Measurements from ENCODE around the gene KCNQ2.

Gene KCNQ2

GRCh38 chr20:63397155-63397843 is 75.2 kb downstream of the KCNQ2 start:
- TF ChIP-seq EZH2phosphoT487 (IDR thresholded peaks at IDR 0.05; ENCODE audit: borderline replicate concordance, low read length) (no peak), CTCF (IDR thresholded peaks at IDR 0.05; ENCODE audit: low read depth, low read length, poor library complexity, severe bottlenecking) (no peak)
- Histone ChIP-seq H4K20me1 (ENCODE audit: control insufficient read depth, insufficient read depth, low read depth, low read length) (no peaks in the 10 kb centered on the region), H3K9me3 (ENCODE audit: control insufficient read depth, insufficient read depth, low read length) (no peaks in the 10 kb centered on the region), H3K79me2 (ENCODE audit: control insufficient read depth, low read length) (no peaks in the 10 kb centered on the region), H3K27me3 (ENCODE audit: control insufficient read depth, low read length) (no peaks in the 10 kb centered on the region), H3K4me3 (ENCODE audit: low read length) (no peak overlapping the region), H3K9me2 (replicated peaks; ENCODE audit: control insufficient read depth, low read length) (no peaks in the 10 kb centered on the region), H3K36me3 (ENCODE audit: control insufficient read depth, low read length) (no peaks in the 10 kb centered on the region), H3K4me1 (ENCODE audit: control insufficient read depth, low read length) (no peaks in the 10 kb centered on the region), H3K4me2 (ENCODE audit: low read length) (no peak overlapping the region), H3F3A (ENCODE audit: control insufficient read depth, insufficient read depth) (no peaks in the 10 kb centered on the region), H3K27ac (ENCODE audit: low read depth, low read length) (no peak overlapping the region)

- no peaks in the 10 kb centered on the region for H3K27me3 ChIP-seq (ENCODE audit: control insufficient read depth, low read length)
- H3K4me2 ChIP-seq (ENCODE audit: low read length): no peak overlapping the region
- no peaks in the 10 kb centered on the region for H3K9me3 ChIP-seq (ENCODE audit: control insufficient read depth, insufficient read depth, low read length)
Measured at GRCh38 chr20:63396300-63396699, 76.2 kb downstream of the KCNQ2 start.

GRCh38 chr20:63395723-63396122 is 76.7 kb downstream of the KCNQ2 start:
- Histone ChIP-seq H3K4me1 (ENCODE audit: control insufficient read depth, low read length) (no peaks in the 10 kb centered on the region), H4K20me1 (ENCODE audit: control insufficient read depth, insufficient read depth, low read depth, low read length) (no peaks in the 10 kb centered on the region), H3K4me3 (ENCODE audit: low read length) (no peak overlapping the region), H3K79me2 (ENCODE audit: control insufficient read depth, low read length) (no peaks in the 10 kb centered on the region), H3K4me2 (ENCODE audit: low read length) (no peak overlapping the region), H3K9me2 (replicated peaks; ENCODE audit: control insufficient read depth, low read length) (no peaks in the 10 kb centered on the region), H3K27me3 (ENCODE audit: control insufficient read depth, low read length) (no peaks in the 10 kb centered on the region), H3K36me3 (ENCODE audit: control insufficient read depth, low read length) (no peaks in the 10 kb centered on the region), H3K27ac (ENCODE audit: low read depth, low read length) (no peak overlapping the region), H3K9me3 (ENCODE audit: control insufficient read depth, insufficient read depth, low read length) (no peaks in the 10 kb centered on the region), H3F3A (ENCODE audit: control insufficient read depth, insufficient read depth) (no peaks in the 10 kb centered on the region)
- TF ChIP-seq EZH2phosphoT487 (IDR thresholded peaks at IDR 0.05; ENCODE audit: borderline replicate concordance, low read length) (no peak), CTCF (IDR thresholded peaks at IDR 0.05; ENCODE audit: low read depth, low read length, poor library complexity, severe bottlenecking) (no peak)

More at GRCh38 chr20:63396300-63396699, 76.2 kb downstream of the KCNQ2 start:
- H4K20me1 ChIP-seq (ENCODE audit: control insufficient read depth, insufficient read depth, low read depth, low read length): no peaks in the 10 kb centered on the region
- no peak for TF ChIP-seq EZH2phosphoT487 (IDR thresholded peaks at IDR 0.05; ENCODE audit: borderline replicate concordance, low read length)
- no peak for TF ChIP-seq CTCF (IDR thresholded peaks at IDR 0.05; ENCODE audit: low read depth, low read length, poor library complexity, severe bottlenecking)
- H3F3A ChIP-seq (ENCODE audit: control insufficient read depth, insufficient read depth): no peaks in the 10 kb centered on the region
- H3K79me2 ChIP-seq (ENCODE audit: control insufficient read depth, low read length): no peaks in the 10 kb centered on the region
- H3K4me3 ChIP-seq (ENCODE audit: low read length): no peak overlapping the region
- H3K9me2 ChIP-seq (replicated peaks; ENCODE audit: control insufficient read depth, low read length): no peaks in the 10 kb centered on the region
- H3K27ac ChIP-seq (ENCODE audit: low read depth, low read length): no peak overlapping the region
- no peaks in the 10 kb centered on the region for H3K4me1 ChIP-seq (ENCODE audit: control insufficient read depth, low read length)
- H3K36me3 ChIP-seq (ENCODE audit: control insufficient read depth, low read length): no peaks in the 10 kb centered on the region
